Prostate gland (tissue), 2 donors: ENCODE measurements around the gene PDGFC. TPM values are rescaled to one million over a fixed set of nuclear protein-coding genes. Genes with fewer than 3 reads are reported as not detected.

Experiments
- DNase-seq: peaks from one replicate; pipeline ENCODE4 v3.0.0-alpha.2; 2019; ENCODE audit warnings: low spot score
- H3K27ac ChIP-seq, 2 donors: fragments of 200-600 bp; sonication (generic); 2 replicates each; pipeline ENCODE4 v1.5.1; 2017 to 2019
- H3K27me3 ChIP-seq: fragments of 200-600 bp; sonication (generic); replicated peaks from 2 replicates; pipeline ENCODE4 v1.5.1; 2019; ENCODE audit not compliant: insufficient read depth
- H3K36me3 ChIP-seq, 2 donors: fragments of 200-600 bp; sonication (generic); 1 replicate in 1 of 2; 2 replicates in 1 of 2; pipeline versions ENCODE4 v1.5.1 to v1.8.1; 2017 to 2019
- H3K4me1 ChIP-seq: fragments of 200-600 bp; sonication (generic); replicated peaks from 2 replicates; pipeline ENCODE4 v1.5.1; 2019
- H3K4me3 ChIP-seq, 2 donors: fragments of 200-600 bp; sonication (generic); 2 replicates each; pipeline ENCODE4 v1.5.1; 2017 to 2019
- H3K9me3 ChIP-seq: fragments of 200-600 bp; sonication (generic); 2 replicates; pipeline ENCODE4 v1.5.1; 2017
- CTCF ChIP-seq, 4 experiments: fragments of 200-600 bp in 2 of 4; fragments of 450-650 bp in 2 of 4; sonication (generic) in 2 of 4; IDR thresholded peaks; 1 replicate in 3 of 4; 2 replicates in 1 of 4; pipeline ENCODE4 v1.5.1; 2016 to 2019; ENCODE audit warnings: antibody characterized with exemption in 4 of 4, mild to moderate bottlenecking in 2 of 4, moderate library complexity in 2 of 4
- POLR2A ChIP-seq: fragments of 450-650 bp; IDR thresholded peaks from one replicate; pipeline ENCODE4 v1.6.1; 2016; ENCODE audit warnings: antibody characterized with exemption, mild to moderate bottlenecking
- POLR2AphosphoS5 ChIP-seq: sonication (generic); formaldehyde crosslinking; IDR thresholded peaks from one replicate; pipeline ENCODE4 v1.6.1; 2017; ENCODE audit warnings: antibody characterized with exemption
- WGBS: methylation state at CpG from one replicate; pipeline ENCODE4 v1.1.5; 2018; 5-methylcytosine and 5-hydroxymethylcytosine counted together
- intact Hi-C: fragments of 100-400 bp; cut with DNase I; formaldehyde crosslinking; loops from one replicate; pipeline ENCODE4 v1.14.2; 2022
- total RNA-seq, 2 donors: library from RNA; depleted of rRNA; stranded (reverse); fragments of >200 nt; gene quantifications; one replicate each; pipeline ENCODE4 v1.1.0, GENCODE V29; 2016

PDGFC gene
- total RNA-seq, 2 donors from 2014 or later, result 18.6 to 36.8 TPM

GRCh38 chr4:157005193-157005592 lies 33.6 kb upstream of the PDGFC start:
- peak overlapping the region; percentile 62 to 75 for H3K27ac ChIP-seq
- H3K4me3 ChIP-seq, result no peak overlapping the region
- no peaks in the 10 kb centered on the region for H3K27me3 ChIP-seq
- peaks cover 4% of the 10 kb centered on the region for H3K4me1 ChIP-seq
- intact Hi-C loops, result no loop called here
- no peaks in the 10 kb centered on the region for H3K36me3 ChIP-seq
- no peak for DNase-seq
- no peaks in the 10 kb centered on the region for H3K9me3 ChIP-seq
- 8% methylated on average over 2 of the region's 2 CpGs for WGBS
- TF ChIP-seq POLR2A (no peak), POLR2AphosphoS5 (no peak), CTCF (IDR thresholded peaks at IDR 0.05) (no peak)

GRCh38 chr4:157004279-157005161 lies 32.9 kb upstream of the PDGFC start:
- intact Hi-C loops, result no loop called here
- no peaks in the 10 kb centered on the region for H3K36me3 ChIP-seq
- DNase-seq, result peak; percentile 46
- H3K9me3 ChIP-seq, result no peaks in the 10 kb centered on the region
- H3K27me3 ChIP-seq, result no peaks in the 10 kb centered on the region
- H3K4me3 ChIP-seq, result no peak overlapping the region
- TF ChIP-seq POLR2A (no peak), CTCF (IDR thresholded peaks at IDR 0.05) (no peak), POLR2AphosphoS5 (peak; percentile 81)
- H3K4me1 ChIP-seq, result peaks cover 4% of the 10 kb centered on the region
- WGBS, result 15% methylated on average over 5 of the region's 5 CpGs
- H3K27ac ChIP-seq, result peak overlapping the region; percentile 62 to 75

GRCh38 chr4:156999175-156999517 lies 27.5 kb upstream of the PDGFC start:
- TF ChIP-seq POLR2A (no peak), POLR2AphosphoS5 (peak; percentile 63)
- H3K36me3 ChIP-seq, result no peaks in the 10 kb centered on the region
- H3K27me3 ChIP-seq, result no peaks in the 10 kb centered on the region
- no peaks in the 10 kb centered on the region for H3K9me3 ChIP-seq
- 28% methylated on average over 2 of the region's 2 CpGs for whole genome bisulfite sequencing
- H3K27ac ChIP-seq, result no peak overlapping the region
- no peaks in the 10 kb centered on the region for H3K4me1 ChIP-seq
- DNase-seq, result peak; percentile 67
- intact Hi-C loops, result no loop called here
- no peak overlapping the region for H3K4me3 ChIP-seq

GRCh38 chr4:156998500-156999174 lies 27.0 kb upstream of the PDGFC start:
- H3K27ac ChIP-seq, result no peak overlapping the region
- no peak overlapping the region for H3K4me3 ChIP-seq
- no peaks in the 10 kb centered on the region for H3K4me1 ChIP-seq
- TF ChIP-seq CTCF (IDR thresholded peaks at IDR 0.05), result no peak
- no peak for TF ChIP-seq POLR2AphosphoS5
- no peak for TF ChIP-seq POLR2A
- no peak for DNase-seq
- intact Hi-C loops, result no loop called here
- no peaks in the 10 kb centered on the region for H3K9me3 ChIP-seq
- 52% methylated on average over 1 of the region's 1 CpG for WGBS
- no peaks in the 10 kb centered on the region for H3K27me3 ChIP-seq
- H3K36me3 ChIP-seq, result no peaks in the 10 kb centered on the region

- TF ChIP-seq POLR2A, result no peak
- TF ChIP-seq POLR2AphosphoS5, result no peak
- no peak for TF ChIP-seq CTCF (IDR thresholded peaks at IDR 0.05)
- intact Hi-C loops, result no loop called here
- Histone ChIP-seq H3K36me3 (no peaks in the 10 kb centered on the region), H3K4me1 (no peaks in the 10 kb centered on the region), H3K4me3 (no peak overlapping the region), H3K27ac (no peak overlapping the region), H3K9me3 (no peaks in the 10 kb centered on the region), H3K27me3 (no peaks in the 10 kb centered on the region)
- DNase-seq, result no peak
- 48% methylated on average over 2 of the region's 2 CpGs for WGBS
Observed at GRCh38 chr4:156992943-156993342, 21.3 kb upstream of the PDGFC start.
